ENCODE data around the gene FNIP2.

DNA sequence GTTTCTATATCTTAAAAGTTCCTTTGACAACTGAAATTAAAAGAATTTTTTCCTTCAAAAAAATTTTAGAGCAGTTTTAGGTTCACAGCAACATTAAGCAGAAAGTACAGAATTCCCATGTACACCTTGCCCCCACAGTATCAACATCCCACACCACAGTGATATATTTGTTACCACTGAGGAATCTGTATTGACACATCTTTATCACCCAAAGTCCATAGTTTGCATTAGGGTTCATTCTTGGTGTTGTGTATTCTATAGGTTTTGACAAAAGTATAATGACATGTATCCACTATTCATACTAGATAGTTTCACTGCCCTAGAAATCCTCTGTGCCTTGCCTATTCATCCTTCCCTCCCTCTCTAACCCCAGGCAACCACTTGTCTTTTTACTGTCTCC lies 43.7 kb downstream of the FNIP2 start:
- TF ChIP-seq, protein P1, sequence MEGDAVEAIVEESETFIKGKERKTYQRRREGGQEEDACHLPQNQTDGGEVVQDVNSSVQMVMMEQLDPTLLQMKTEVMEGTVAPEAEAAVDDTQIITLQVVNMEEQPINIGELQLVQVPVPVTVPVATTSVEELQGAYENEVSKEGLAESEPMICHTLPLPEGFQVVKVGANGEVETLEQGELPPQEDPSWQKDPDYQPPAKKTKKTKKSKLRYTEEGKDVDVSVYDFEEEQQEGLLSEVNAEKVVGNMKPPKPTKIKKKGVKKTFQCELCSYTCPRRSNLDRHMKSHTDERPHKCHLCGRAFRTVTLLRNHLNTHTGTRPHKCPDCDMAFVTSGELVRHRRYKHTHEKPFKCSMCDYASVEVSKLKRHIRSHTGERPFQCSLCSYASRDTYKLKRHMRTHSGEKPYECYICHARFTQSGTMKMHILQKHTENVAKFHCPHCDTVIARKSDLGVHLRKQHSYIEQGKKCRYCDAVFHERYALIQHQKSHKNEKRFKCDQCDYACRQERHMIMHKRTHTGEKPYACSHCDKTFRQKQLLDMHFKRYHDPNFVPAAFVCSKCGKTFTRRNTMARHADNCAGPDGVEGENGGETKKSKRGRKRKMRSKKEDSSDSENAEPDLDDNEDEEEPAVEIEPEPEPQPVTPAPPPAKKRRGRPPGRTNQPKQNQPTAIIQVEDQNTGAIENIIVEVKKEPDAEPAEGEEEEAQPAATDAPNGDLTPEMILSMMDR (IDR thresholded peaks at IDR 0.05), result no peak
- no peak for TF ChIP-seq POLR2A (IDR thresholded peaks at IDR 0.05)

All from testis (tissue), 2 donors.